Brain microvascular endothelial cell (primary cell): ENCODE data around the gene RNF126.
A peak's percentile ranks its signal among the peaks of the same experiment; 100 is the strongest.

Experiments
- DNase-seq: peaks from one replicate; pipeline ENCODE4 v3.0.0-alpha.2; 2020
- H3K27ac ChIP-seq: fragments of 250-450 bp; sonication (Bioruptor Pico); 2 replicates; pipeline ENCODE4 v1.5.1; 2020; ENCODE audit warnings: mild to moderate bottlenecking, moderate library complexity
- H3K27me3 ChIP-seq: fragments of 250-450 bp; sonication (Bioruptor Pico); replicated peaks from 2 replicates; pipeline ENCODE4 v1.5.1; 2020; ENCODE audit warnings: mild to moderate bottlenecking
- H3K36me3 ChIP-seq: fragments of 250-450 bp; sonication (Bioruptor Pico); replicated peaks from 2 replicates; pipeline ENCODE4 v1.5.1; 2020; ENCODE audit warnings: mild to moderate bottlenecking
- H3K4me3 ChIP-seq: 2 replicates; pipeline ENCODE4 v1.5.1; 2011; ENCODE audit warnings: low read depth, mild to moderate bottlenecking, control low read depth, low read length, moderate library complexity
- CTCF ChIP-seq: IDR thresholded peaks from 2 replicates; pipeline ENCODE4 v1.5.1; 2011; ENCODE audit warnings: low read depth, mild to moderate bottlenecking, moderate library complexity, low read length, control low read depth, inconsistent platforms; ENCODE audit errors: missing control alignments
- in situ Hi-C: cut with HindIII; loops from 2 replicates; pipeline ENCODE4 v1.10.0; 2017; ENCODE audit warnings: low sequenced_read_pairs, low pct_ligation_motif_present

RNF126 gene

DNA sequence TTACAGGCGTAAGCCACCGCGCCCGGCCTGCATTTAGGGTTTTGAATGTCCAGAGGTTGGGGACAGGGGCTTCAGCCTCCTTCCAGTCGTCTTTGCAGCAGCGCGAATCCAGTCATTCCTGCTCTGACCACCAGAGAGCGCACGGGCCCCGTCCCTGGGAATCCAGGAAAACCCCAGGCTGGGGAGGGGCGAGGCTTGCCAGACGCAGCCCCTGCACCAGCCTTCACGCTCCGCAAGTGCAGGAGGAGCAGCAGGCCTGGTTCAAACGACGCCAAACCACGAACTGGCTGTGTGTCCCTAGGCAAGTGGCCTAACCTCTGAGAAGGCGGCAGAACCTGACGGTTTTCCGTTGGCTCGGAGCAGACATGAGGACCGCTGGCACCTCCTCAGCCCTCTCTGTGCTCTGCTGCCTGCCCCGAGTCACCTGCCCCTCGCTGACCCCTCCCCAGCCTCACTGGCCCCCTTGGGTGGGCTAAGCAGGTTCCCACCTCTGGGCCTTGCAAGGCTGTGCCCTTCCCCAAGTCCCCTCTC, 2.0 kb upstream of the RNF126 start:
- in situ Hi-C loops: no loop called here
- peak; percentile 96 for TF ChIP-seq CTCF
- DNase-seq: peak; percentile 65
- Histone ChIP-seq H3K27me3 (no peaks in the 10 kb centered on the region), H3K27ac (no peak overlapping the region), H3K36me3 (no peaks in the 10 kb centered on the region), H3K4me3 (no peak overlapping the region)

- H3K4me3 ChIP-seq: peak overlapping the region; percentile 52
- no peak for TF ChIP-seq CTCF
- in situ Hi-C loops: no loop called here
Measured at GRCh38 chr19:663682-664117, 686 bp upstream of the RNF126 start.

DNA sequence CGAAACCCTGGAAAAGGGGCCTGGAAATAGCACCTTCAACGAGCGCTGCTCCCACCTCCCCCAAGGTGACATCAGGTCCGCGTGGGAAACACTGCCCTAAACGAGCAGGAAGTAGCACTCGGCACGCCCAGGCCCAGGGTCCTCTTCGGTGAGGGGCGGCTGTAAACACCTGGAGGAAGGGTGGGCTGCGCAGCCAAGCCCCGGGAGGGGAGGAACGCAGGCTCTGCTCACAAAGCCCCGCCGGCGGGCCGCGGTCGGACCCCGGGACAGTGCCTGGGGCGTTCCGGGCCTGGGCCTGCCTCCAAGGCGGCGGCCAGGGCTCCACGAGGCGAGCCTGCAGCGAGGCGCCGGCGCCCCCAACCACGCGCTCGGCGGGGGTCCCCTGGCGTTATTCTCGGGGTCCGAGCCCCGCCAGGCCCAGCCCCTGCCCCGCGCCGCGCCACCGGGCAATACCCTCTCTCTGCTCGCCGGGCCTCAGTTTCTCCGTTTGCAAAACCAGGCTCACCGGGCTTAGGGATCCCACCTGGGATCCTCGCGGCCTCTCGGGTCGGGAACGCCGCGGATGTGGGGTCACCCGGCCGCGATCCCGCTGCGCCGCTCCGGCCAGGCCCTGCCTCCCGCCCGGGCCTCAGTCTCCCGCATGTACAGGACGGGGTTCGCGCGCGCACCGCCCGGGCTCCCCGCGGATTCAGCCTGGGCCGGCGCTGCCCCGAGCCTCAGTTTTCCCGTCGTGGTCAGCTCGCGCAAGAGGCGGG, 630 bp downstream of the RNF126 start:
- H3K27me3 ChIP-seq: no peaks in the 10 kb centered on the region
- peak overlapping the region; percentile 88 for H3K4me3 ChIP-seq
- H3K36me3 ChIP-seq: peaks cover 6% of the 10 kb centered on the region
- no peak for TF ChIP-seq CTCF
- in situ Hi-C loops: no loop called here
- DNase-seq: no peak
- peak overlapping the region; percentile 87 for H3K27ac ChIP-seq

More at GRCh38 chr19:663682-664117, 686 bp upstream of the RNF126 start:
- H3K27ac ChIP-seq: peak overlapping the region; percentile 49
- peaks cover 1% of the 10 kb centered on the region for H3K36me3 ChIP-seq
- no peak for DNase-seq
- no peaks in the 10 kb centered on the region for H3K27me3 ChIP-seq

GRCh38 chr19:661427-662196, 1.4 kb downstream of the RNF126 start:
- Histone ChIP-seq H3K27me3 (no peaks in the 10 kb centered on the region), H3K27ac (peak overlapping the region; percentile 87), H3K36me3 (peaks cover 10% of the 10 kb centered on the region), H3K4me3 (peak overlapping the region; percentile 88)
- in situ Hi-C loops: no loop called here
- no peak for TF ChIP-seq CTCF
- no peak for DNase-seq

DNA sequence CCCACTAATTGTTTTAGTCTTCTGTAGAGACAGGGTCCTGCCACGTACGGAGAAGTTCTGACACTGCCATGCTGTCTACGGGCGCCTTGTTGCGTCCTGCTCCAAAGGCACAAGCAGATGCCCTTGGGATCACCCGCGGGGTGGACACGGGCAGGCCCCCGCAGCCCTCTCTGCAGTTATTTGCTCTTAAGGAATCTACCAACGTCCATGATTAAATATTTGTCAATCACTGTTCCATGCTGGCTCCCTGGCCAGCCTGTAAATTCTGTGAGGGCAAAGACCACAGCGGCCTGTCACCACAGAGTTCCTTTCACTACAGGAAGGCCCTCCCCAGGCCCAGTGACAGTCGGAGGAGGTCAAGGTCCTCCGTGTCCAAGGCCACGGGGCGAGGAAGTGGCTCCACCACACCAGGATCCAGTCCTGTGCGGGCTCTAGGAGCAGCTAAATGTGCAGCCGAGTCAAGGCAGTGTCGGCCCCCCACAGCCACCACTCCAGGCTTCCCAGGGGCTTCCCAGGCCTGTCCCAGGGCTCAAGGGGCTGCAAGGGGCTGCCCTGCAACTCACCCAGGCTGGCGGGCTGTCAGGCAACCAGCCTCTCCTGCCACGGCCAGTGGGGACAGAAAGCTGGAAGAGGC, 2.1 kb downstream of the RNF126 start:
- in situ Hi-C loops: no loop called here
- Histone ChIP-seq H3K4me3 (peak overlapping the region; percentile 88), H3K36me3 (peaks cover 14% of the 10 kb centered on the region), H3K27me3 (no peaks in the 10 kb centered on the region), H3K27ac (peak overlapping the region; percentile 87)
- DNase-seq: no peak
- TF ChIP-seq CTCF: no peak
